ENCODE results near the gene PFKL. TPM values are rescaled to one million over a fixed set of nuclear protein-coding genes. Genes with fewer than 3 reads are reported as not detected.

The PFKL gene
- total and polyA plus RNA-seq, 2 experiments from 2014 or later = 40.3 to 106 TPM

DNA sequence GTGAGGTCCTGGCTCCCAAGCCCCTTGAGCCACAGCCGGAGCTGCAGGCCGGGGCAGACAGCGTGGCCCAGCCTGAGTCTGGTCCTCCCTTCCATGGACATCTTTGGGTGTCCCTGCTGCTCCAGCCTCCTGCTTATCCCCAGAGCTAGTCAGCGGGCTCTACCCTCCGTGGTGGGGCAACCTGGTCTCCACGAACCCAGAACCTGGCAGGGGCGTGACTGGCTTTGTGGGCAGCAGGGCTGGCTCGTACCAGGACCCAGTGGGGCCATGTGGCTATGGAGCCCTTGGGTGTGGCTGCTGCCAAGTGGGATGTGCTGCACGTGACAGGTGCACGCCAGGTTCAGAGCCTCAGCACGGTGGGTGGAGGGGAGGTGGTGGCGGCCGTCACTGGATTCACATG lies 21.0 kb downstream of the PFKL start (continued):
- TF ChIP-seq, protein P1, sequence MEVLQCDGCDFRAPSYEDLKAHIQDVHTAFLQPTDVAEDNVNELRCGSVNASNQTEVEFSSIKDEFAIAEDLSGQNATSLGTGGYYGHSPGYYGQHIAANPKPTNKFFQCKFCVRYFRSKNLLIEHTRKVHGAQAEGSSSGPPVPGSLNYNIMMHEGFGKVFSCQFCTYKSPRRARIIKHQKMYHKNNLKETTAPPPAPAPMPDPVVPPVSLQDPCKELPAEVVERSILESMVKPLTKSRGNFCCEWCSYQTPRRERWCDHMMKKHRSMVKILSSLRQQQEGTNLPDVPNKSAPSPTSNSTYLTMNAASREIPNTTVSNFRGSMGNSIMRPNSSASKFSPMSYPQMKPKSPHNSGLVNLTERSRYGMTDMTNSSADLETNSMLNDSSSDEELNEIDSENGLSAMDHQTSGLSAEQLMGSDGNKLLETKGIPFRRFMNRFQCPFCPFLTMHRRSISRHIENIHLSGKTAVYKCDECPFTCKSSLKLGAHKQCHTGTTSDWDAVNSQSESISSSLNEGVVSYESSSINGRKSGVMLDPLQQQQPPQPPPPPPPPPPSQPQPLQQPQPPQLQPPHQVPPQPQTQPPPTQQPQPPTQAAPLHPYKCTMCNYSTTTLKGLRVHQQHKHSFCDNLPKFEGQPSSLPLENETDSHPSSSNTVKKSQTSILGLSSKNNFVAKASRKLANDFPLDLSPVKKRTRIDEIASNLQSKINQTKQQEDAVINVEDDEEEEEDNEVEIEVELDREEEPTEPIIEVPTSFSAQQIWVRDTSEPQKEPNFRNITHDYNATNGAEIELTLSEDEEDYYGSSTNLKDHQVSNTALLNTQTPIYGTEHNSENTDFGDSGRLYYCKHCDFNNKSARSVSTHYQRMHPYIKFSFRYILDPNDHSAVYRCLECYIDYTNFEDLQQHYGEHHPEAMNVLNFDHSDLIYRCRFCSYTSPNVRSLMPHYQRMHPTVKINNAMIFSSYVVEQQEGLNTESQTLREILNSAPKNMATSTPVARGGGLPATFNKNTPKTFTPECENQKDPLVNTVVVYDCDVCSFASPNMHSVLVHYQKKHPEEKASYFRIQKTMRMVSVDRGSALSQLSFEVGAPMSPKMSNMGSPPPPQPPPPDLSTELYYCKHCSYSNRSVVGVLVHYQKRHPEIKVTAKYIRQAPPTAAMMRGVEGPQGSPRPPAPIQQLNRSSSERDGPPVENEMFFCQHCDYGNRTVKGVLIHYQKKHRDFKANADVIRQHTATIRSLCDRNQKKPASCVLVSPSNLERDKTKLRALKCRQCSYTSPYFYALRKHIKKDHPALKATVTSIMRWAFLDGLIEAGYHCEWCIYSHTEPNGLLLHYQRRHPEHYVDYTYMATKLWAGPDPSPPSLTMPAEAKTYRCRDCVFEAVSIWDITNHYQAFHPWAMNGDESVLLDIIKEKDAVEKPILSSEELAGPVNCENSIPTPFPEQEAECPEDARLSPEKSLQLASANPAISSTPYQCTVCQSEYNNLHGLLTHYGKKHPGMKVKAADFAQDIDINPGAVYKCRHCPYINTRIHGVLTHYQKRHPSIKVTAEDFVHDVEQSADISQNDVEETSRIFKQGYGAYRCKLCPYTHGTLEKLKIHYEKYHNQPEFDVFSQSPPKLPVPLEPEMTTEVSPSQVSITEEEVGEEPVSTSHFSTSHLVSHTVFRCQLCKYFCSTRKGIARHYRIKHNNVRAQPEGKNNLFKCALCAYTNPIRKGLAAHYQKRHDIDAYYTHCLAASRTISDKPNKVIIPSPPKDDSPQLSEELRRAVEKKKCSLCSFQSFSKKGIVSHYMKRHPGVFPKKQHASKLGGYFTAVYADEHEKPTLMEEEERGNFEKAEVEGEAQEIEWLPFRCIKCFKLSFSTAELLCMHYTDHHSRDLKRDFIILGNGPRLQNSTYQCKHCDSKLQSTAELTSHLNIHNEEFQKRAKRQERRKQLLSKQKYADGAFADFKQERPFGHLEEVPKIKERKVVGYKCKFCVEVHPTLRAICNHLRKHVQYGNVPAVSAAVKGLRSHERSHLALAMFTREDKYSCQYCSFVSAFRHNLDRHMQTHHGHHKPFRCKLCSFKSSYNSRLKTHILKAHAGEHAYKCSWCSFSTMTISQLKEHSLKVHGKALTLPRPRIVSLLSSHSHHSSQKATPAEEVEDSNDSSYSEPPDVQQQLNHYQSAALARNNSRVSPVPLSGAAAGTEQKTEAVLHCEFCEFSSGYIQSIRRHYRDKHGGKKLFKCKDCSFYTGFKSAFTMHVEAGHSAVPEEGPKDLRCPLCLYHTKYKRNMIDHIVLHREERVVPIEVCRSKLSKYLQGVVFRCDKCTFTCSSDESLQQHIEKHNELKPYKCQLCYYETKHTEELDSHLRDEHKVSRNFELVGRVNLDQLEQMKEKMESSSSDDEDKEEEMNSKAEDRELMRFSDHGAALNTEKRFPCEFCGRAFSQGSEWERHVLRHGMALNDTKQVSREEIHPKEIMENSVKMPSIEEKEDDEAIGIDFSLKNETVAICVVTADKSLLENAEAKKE (CRISPR knock-in tag; IDR thresholded peaks at IDR 0.05) = no peak
- no peak for TF ChIP-seq CREB1 (CRISPR knock-in tag; IDR thresholded peaks at IDR 0.05; ENCODE audit: low read depth)
- TF ChIP-seq EZH2 (IDR thresholded peaks at IDR 0.05; ENCODE audit: low read depth, unreplicated experiment) = no peak
- no peak for TF ChIP-seq ZNF114 (CRISPR knock-in tag; IDR thresholded peaks at IDR 0.05)
- TF ChIP-seq NANOG (IDR thresholded peaks at IDR 0.05; ENCODE audit: borderline replicate concordance) = no peak
- no peak for TF ChIP-seq ZNF331 (CRISPR knock-in tag; IDR thresholded peaks at IDR 0.05; ENCODE audit: low read depth)
- no peak for TF ChIP-seq EZH2phosphoT487 (IDR thresholded peaks at IDR 0.05; ENCODE audit: unreplicated experiment)
- TF ChIP-seq, protein P2, sequence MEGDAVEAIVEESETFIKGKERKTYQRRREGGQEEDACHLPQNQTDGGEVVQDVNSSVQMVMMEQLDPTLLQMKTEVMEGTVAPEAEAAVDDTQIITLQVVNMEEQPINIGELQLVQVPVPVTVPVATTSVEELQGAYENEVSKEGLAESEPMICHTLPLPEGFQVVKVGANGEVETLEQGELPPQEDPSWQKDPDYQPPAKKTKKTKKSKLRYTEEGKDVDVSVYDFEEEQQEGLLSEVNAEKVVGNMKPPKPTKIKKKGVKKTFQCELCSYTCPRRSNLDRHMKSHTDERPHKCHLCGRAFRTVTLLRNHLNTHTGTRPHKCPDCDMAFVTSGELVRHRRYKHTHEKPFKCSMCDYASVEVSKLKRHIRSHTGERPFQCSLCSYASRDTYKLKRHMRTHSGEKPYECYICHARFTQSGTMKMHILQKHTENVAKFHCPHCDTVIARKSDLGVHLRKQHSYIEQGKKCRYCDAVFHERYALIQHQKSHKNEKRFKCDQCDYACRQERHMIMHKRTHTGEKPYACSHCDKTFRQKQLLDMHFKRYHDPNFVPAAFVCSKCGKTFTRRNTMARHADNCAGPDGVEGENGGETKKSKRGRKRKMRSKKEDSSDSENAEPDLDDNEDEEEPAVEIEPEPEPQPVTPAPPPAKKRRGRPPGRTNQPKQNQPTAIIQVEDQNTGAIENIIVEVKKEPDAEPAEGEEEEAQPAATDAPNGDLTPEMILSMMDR (conservative IDR thresholded peaks at IDR 0.05; ENCODE audit: low read depth in 2 of 2) = no peak
